HG02943 (cell line): ENCODE results near the gene CLN5.
"Not testable (repeated sequence)": the region's sequence is repeated elsewhere in the genome, so short reads cannot be mapped to it uniquely, and the experiment has no call there.

Source experiments
- ATAC-seq: cut with Tn5 transposase; IDR thresholded peaks from one replicate; pipeline ENCODE4 v1.9.1; 2021; ENCODE audit warnings: mild to moderate bottlenecking, low read depth, moderate library complexity; ENCODE audit not compliant: unreplicated experiment

CLN5 gene

DNA sequence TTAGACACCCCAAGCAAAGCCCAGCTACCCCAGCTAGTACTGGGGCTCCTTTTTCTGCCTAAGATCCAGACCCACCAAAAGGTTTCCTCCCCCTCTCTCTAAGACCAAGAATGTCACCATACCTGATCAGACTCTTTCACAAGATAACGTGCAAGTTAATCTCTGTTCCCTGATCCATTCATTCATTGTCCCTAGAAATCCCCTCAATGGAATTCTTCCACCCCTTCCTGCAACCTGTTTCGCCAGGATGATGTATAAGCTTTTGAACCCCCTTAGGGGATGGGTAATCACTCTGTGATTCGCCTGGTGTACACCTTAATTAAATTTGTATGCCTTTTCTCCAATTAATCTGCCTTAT lies 17.3 kb upstream of the CLN5 start:
- no peak for ATAC-seq

- no peak for ATAC-seq
Measured at GRCh38 chr13:76975863-76976262, 16.0 kb upstream of the CLN5 start.

GRCh38 chr13:76976490-76976889 lies 15.4 kb upstream of the CLN5 start:
- no peak for ATAC-seq

GRCh38 chr13:76976929-76977328 lies 15.0 kb upstream of the CLN5 start:
- no peak for ATAC-seq

DNA sequence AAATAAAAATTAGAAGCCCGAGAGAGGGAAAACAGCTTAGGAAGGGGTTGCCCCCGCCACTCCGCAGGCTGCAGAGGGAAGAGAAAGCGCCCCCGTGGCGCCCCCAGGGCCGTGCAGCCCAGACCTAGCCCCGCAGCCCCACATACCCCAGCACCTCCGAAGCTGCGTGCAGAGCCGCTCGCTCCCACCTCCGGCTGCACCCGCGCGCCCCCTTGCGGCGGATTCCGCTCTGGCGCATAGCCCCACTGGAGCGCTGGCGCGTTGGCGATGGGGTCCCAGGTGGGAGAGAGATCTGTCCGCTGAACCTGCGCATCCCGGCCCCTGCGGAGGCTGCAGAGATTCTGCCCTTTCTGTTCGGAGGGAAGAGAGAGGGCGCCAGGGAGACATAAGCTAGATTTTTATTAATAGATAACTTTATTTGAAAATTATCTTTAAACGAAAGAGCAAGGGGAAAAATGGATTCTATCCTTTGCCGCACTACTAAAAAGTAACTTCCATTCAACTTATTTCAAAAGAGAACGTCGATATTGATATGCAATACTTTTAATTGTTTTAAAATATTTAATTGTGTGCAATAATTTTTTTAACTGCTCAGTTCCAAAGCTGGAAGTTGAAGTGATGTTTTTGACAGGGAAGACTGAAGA lies 11.7 kb upstream of the CLN5 start:
- peak; percentile 98 for ATAC-seq

GRCh38 chr13:76982061-76982460 lies 9.8 kb upstream of the CLN5 start:
- no peak for ATAC-seq

DNA sequence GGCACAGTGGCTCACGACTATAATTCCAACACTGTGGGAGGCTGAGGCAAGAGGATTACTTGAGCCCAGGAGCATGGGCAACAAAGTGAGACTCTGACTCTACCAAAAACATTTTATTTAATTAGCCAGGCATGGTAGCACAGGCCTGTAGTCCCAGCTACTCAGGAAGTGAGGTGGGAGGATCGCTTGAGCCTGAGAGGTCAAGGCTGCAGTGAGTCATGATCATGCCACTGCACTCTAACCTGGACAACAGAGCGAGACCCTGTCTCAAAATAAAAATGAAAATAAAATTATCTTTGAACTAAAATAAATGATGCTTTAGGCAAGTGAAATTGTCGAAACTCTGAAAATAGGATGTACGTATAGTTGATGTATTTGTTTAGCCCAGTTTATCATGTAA lies 8.2 kb upstream of the CLN5 start:
- no peak for ATAC-seq

GRCh38 chr13:76991432-76991795 lies 467 bp upstream of the CLN5 start:
- peak; percentile 41 for ATAC-seq

DNA sequence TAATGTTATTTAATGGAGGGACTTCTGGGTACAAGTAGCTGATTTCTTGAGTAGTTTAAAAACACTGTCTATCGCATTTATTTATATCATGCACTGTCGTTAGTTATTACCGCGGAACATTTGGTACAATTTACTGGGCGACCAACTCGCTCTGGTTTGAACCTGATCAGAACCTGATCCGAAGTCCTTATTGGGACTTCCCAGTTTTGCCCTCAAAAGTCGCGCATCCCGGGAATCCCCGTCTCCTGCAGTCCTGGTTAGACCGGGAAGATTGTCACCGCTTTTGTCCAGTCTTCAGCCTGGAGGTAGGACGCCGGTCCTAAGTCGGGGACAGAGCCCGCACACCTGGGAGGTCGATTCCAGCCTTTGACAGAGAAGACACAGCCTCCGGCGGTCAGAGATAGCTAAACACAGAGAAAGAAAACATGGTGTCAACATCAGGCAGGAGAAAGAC lies 694 bp downstream of the CLN5 start:
- peak; percentile 5 for ATAC-seq

DNA sequence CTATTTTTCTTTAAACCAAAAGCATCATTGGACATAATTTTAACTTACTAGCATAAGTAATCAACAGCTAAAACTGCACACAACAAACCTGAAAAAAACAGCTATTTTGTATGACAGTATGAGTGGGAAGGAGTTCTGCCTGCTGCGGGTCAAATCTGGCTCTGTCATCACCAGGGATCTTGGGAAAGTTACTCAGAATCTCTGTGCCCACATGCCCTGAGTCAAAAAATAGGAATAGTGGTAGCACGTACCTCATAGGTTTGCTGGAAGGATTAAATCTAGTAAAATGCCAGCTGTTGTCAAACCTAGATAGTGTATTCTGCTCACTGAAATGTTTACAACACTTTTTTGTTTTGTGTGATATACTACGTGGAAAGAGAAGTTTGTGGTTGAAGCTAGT lies 1.1 kb downstream of the CLN5 start:
- ATAC-seq, result no peak

DNA sequence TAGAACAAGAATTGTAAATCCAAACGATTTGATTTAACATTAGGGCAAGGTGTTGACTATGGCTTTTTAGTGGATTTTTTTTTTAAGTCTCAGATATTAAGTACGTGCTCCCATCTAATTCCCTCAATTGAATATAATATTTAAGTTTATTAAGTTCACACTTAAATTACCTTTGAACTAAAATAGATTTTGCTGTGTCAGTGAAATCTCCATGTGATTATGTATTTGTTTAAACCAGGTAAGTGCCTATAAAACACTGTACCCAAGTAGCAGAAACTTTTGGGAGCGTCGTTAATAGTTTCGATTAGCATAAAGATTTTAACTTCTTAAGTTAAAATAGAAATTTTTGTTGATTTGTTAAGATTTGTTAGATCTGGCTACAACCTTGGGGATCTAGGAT lies 1.6 kb downstream of the CLN5 start:
- no peak for ATAC-seq

DNA sequence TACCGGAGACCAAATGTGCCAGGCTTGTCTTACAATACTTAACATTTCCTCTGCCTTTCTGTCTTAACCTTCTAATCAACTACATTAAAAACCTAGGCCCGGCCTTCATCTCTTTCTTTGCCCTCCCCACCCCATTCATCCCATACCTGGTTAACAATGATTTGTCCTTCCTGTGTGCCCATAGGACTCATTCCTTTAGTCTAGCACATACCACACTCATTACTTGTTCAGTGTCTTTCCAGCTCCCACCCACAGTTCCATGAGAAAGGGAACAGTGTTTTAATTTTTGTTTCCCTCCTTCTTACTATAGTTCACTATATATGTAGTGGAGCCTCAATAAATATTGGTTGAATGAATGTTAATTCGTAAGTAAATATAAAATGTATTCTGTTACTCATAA lies 2.4 kb downstream of the CLN5 start:
- no peak for ATAC-seq

- no peak for ATAC-seq
Measured at GRCh38 chr13:77000475-77000874, 8.6 kb downstream of the CLN5 start.

DNA sequence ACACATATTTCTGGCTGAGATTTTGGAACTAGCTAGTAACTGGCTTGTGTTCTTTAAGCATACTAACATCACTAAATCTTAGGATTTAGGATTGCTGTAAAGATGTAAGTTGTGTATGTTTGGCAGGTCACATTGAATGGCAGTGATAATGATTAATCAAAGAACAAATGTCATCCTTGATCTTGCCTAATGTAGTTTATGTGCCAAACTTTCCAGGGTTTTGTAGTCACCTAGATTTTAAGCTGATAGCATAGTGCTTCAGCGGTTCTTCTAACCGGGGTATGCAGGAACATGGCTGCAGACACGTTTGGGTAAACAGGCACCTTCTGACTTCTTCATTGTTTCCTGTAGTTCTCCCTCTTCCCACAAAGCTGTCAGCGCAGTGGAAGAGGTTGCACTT lies 9.7 kb downstream of the CLN5 start:
- no peak for ATAC-seq

DNA sequence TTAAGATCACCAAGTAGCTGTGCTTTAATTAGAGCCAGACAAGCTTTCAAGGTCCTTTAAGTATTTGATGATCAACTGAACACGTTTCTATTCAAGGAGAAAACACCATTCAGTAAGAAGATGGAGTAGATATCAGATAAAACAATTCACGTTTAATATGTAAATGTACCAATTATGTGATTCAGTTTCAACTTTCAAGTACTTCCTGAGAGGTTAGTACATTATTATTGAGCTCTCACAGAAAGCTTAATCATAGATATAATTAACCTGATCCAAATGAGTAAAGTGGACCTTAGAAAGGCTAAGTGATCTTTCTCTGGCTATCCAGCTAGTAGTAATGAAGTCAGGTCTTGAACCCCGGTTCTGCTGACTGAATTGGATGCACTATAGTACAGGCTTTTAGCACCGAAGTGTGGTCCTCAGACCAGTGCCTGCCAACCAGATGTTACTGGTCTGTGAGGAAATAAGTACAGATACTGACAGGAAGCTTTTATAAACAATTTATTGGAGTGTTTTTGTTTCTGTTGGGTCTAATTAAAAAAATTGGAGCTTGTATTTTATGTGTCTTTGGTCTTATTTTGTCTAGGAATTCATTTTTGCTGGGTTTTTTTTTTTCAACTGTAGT lies 10.2 kb downstream of the CLN5 start:
- ATAC-seq, result no peak

DNA sequence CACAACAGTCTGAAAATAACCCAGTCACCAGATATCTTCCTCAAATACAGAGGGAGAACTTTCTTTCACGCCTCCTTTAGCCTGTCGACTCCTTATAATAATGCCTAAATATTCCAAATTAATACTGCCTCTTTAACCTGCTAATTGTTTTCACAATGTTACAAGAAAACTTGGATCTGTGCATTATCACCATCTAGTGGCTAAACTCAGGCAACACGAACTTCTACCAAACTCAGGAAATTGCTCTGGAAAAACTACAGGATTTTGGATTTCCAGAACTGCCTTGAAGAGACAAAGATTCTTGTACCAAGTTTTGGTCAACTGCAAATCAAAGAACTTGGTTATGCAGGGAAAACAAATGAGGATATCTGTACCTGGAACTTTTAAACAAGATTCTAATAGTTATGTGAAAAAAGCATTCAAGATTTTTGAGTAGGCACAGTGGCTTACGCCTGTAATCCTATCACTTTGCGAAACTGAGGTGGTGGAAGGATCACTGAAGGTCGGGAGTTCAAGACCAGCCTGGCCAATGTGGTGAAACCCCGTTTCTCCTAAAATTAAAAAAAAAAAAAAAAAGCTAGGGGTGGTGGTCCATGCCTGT lies 10.8 kb downstream of the CLN5 start:
- no peak for ATAC-seq

- not testable (repeated sequence) for ATAC-seq
Measured at GRCh38 chr13:77008337-77008736, 16.5 kb downstream of the CLN5 start.

DNA sequence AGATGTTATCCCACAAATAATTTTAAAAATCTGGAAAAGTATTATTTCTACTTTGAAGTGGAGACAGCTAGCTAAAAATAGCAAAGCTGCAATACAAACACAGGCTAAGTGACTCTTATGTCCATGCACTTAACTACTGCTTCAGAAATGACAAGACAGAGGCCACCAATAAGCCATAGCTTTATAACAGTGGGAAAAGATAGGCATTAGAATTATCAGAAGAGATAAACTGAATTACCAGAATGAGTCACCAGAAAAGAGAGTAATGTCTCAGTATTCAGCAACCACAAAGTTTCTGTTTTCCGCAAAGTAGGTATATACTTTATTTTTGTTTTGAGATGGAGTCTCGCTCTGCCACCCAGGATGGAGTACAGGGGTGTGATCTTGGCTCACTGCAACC lies 17.1 kb downstream of the CLN5 start:
- ATAC-seq, result no peak

DNA sequence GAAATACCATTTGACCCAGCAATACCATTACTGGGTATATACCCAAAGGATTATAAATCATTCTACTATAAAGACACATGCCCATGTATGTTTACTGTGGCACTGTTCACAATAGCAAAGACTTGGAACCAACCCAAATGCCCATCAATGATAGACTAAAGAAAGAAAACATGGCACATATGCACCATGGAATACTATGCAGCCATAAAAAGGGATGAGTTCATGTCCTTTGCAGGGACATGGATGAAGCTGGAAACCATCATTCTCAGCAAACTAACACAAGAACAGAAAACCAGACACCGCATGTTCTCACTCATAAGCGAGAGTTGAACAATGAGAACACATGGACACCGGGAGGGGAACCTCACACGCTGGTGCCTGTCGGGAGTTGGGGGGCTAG lies 17.8 kb downstream of the CLN5 start:
- not testable (repeated sequence) for ATAC-seq

DNA sequence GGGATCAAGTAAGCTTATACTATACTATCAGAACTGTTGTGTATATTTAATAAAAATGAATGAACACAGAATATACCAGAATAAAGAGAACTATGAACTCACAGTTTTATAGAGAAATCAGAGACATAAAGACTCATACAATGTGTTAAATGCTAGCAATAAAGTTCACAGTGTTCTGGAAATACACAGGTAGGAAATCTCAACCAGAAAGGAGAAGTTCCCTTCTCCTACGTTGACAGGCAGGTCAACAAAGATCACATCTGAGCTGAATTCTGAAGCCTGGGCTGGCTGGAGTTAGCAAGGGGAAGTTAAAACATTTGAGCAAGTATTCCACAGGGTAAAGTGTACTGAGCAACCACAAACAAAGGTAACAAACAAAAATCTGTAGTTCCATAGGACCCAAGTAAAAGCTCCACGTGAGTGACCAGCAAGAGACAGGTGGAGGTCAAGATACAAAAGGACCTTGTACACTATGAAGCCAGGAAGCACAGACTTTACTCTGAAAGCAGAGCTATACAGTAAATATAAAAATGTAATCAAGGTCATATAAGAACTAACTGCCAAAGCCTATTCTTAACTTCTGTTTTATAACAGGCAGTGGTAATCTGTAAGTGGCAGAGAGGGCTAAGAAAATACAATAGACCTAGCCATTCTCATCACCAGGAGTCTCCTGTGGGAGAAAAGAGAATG lies 22.1 kb downstream of the CLN5 start:
- ATAC-seq, result no peak

DNA sequence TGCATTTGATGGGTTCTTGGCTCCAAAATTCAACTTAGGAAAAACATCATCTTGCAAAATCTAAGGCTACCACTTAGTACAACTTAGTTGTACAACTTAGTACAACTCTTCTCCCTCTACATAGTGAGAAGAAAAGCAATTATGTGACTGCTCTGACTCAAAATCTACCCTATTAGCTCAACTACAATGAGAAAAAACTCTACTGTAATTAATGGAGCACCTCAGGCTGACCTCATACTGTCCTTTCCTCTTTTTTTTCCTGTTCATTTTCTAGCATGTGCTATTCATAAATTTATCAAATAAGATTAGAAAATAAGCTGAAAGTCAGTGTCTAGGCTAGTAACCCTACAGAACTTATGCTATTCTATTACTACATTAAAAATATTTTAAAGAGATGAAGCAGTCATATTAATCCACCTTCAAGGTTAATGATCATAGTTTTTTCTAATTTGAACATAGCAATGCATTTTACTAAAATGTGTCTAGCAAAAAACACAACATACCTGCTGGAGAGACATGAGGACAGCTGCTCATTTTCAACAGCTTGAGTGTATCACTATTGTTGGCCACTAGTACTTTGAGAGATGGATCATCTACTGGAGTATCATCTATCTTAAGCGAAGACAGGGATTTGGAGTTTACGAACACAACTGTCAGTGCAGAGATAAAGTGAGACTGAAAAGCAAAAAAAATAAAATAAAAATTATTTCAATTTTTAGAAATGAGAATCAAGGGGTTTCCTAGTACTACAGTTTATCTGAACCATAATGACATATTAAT lies 23.2 kb downstream of the CLN5 start:
- no peak for ATAC-seq
